ENCODE data around the gene SH3RF2.
"Not testable (repeated sequence)": the region's sequence is repeated elsewhere in the genome, so short reads cannot be mapped to it uniquely, and the experiment has no call there.

- not testable (repeated sequence) for TF ChIP-seq EZH2 (IDR thresholded peaks at IDR 0.05; ENCODE audit: borderline replicate concordance); EZH2phosphoT487 (IDR thresholded peaks at IDR 0.05; ENCODE audit: low read depth, severe bottlenecking, unreplicated experiment)
- TF ChIP-seq, protein P1, sequence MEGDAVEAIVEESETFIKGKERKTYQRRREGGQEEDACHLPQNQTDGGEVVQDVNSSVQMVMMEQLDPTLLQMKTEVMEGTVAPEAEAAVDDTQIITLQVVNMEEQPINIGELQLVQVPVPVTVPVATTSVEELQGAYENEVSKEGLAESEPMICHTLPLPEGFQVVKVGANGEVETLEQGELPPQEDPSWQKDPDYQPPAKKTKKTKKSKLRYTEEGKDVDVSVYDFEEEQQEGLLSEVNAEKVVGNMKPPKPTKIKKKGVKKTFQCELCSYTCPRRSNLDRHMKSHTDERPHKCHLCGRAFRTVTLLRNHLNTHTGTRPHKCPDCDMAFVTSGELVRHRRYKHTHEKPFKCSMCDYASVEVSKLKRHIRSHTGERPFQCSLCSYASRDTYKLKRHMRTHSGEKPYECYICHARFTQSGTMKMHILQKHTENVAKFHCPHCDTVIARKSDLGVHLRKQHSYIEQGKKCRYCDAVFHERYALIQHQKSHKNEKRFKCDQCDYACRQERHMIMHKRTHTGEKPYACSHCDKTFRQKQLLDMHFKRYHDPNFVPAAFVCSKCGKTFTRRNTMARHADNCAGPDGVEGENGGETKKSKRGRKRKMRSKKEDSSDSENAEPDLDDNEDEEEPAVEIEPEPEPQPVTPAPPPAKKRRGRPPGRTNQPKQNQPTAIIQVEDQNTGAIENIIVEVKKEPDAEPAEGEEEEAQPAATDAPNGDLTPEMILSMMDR (IDR thresholded peaks at IDR 0.05; ENCODE audit: poor library complexity) = not testable (repeated sequence)
Observed at GRCh38 chr5:145964008-145964407, 27.6 kb downstream of the SH3RF2 start.
